SK-N-DZ (cell line): ENCODE data around the gene OSM.
"Not testable (repeated sequence)": the region's sequence is repeated elsewhere in the genome, so short reads cannot be mapped to it uniquely, and the experiment has no call there.

Experiments
- DNase-seq: peaks from one replicate; pipeline ENCODE4 v3.0.0-alpha.2; 2015; ENCODE audit warnings: low spot score

Gene OSM

DNA sequence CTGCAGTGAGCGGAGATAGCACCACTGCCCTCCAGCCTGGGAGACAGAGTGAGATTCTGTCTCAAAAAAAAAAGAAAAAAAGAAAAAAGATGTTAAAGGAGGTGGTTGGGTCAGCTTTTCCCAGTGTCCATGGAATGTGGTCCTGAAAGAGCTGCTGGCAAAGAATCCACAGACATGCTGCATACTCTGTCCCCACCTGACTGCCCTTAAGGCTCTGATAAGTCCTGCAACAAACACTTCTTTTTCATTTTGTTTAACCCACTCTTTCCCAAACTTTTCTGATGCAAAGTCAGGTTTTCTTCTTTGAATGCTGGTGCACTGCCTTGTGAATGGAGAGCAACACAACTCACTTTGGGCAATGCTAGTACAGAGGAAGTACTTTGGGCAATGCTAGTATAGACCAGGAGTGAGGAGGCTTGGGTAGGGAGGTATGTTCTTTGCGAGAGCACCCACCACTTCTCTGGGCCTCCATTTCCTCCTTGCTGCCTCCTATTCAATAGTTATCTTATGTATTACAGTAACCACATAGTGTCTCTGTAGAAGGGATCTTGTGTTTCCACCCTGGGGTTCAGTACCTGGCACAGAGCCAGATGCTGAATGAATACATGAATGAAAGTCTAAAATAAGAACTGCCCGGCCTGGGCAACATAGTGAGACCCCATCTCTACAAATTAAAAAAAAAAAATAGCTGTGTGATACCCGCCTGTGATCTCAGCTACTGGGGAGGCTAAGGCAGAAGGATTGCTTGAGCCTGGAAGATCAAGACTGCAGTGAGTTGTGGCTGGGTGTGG, 39.0 kb downstream of the OSM start:
- DNase-seq: no peak

DNA sequence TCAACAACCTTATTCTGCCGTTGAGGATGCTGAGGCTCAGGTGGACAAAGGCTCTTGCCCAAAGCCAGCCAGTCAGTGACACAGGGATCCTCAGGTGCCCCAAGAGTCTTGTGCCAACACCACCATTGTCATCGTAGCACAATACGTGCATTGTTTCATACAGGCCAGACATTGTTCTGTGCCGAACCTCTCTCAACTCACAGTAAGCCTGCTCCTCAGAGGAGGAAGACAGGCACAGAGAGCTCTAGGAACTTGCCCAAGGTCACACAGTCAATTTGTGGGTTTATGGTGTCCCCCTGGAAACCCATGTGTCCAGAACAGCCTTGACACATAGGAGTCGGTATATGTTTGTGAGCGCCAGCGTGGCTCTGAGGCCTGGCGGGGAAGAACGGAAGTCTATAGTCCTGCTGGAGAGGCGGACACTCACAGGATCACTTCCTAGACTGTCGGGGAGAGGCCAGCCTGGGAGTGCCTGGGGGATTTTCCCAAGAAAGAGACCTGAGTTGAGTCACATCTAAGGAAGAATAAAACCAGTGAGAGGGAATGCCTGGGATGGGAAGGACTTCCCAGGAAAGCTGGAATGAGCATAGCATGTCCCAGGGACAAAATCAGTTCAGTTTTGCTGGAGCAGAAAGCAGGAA, 40.3 kb downstream of the OSM start:
- DNase-seq: no peak

GRCh38 chr22:30225220-30225927, 41.3 kb downstream of the OSM start:
- DNase-seq: no peak

DNA sequence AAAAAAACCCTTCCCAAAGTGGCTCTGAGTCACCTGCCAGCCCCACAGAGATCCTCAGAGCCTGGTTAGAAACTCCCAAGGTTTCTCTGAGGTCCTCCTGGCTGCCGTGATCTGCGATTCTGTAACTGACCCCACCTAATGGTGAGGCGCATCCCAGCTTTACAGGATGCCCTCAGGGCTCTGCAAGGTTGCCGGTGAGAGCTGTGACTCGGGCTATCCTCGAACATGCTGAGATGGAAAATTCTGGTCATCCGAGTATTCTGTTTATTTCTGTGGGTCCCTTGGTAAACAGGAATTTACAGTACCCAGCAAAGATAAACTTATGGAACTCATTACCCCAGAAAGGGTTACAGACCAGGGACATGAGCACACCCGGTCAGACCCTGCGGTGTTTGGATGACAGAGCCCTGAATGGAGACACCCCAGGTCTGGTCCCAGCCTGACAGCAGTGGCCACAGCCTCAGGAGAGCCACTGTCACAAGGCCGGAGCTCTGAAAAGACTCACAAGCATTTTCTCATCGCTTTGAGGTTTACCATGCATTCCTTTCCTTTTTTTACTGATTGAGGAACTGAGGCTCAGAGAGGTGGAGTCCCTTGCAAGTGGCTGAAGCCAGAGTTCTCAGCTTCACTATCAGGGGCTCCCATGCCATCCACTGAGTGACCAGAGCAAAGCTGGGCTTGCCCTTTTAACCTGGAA, 42.3 kb downstream of the OSM start:
- DNase-seq: no peak

GRCh38 chr22:30223303-30223702, 43.3 kb downstream of the OSM start:
- DNase-seq: no peak

DNA sequence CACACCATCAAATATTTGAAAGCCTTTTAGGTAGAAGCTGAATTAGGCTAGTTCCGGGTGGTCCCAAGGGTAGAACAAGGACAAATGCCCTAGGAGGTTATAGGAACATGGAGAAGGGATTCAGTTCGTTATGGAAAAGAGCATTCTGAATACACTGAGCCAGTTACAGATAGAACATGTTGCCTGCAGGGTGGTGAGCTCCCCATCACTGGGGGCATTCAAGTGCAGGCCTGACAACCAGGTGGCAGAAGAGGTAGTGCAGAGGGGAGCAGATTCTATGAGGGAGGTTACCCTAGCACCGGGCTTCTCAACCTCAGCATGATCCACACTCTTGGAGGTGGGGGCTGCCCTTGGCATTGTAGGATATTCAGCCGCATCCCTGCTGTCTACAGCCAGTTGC, 44.3 kb downstream of the OSM start:
- DNase-seq: no peak

DNA sequence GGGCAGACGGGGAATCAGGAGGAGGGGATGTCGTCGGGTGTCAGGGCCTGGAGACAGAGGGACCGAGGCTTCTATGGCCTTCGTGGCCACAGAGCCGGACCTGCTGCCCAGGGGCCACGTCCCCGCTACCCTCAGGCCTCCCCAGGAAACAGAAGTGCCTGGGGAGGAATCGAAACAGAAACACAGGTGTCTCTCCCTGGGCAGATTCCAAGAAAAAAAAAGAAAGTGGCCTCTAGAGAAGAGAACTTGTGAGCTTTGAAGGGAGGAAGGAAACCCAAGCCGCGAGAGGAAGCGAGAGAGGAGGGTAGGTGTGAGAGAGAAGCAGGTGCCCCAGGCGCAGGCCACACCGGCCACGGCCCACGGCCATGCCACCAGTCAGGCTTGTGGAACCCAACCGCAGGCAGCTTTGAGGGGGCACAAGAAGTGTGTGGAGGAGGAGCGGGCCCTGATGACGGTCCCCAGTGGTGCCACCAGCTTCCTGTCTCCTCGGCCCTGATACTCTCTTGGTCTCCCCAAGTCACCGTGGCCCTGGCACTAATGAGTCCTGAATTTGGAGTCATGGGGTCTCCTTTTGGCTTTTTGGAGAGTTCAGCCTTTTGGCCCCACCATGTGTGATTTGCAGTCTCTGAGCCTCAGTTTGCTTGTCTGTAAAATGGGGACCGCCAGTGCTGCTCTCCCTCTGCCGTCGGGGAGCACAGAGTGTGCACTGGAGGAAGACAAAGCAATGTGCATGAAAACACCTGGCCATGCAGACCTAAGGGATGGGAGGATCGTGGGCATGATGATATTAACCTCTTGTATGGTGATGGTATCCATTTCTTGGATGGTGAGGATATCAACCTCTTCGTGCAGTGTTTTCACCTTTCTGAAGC, 45.3 kb downstream of the OSM start:
- DNase-seq: no peak

DNA sequence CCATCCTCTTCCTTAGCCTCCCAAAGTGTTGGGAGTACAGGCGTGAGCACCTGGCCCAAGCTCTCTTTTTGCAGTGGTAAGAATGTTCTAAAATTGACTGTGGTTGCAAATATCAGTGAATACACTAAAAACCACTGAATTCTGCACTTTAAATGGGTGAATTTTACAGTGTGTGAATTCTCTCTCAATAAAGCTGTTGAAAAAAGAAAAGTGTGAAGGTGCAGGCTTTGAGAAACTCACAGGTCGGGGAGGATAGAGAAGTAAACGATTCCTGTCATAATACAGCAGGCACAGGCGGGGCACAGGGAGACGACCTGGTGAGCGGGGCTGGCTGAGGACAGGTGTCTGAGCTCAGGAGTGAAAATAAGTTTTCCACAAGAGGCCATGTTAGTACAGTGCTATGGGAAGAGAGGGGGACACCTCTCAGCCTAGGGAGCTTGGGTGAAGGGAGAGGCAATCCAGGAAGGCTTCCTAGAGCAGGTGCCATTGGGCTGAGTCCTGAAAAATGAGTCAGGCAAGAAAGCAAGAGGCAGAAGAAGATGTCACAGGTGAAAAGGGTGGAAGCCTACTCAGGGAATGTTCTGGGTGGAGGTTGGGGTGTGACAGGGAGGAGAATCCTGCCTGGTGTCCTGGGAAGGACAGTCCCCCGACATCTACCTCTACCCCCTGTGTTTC, 46.2 kb downstream of the OSM start:
- DNase-seq: no peak

- no peak for DNase-seq
These were observed 46.9 kb downstream of the OSM start for GRCh38 chr22:30219668-30220278.

GRCh38 chr22:30219049-30219654, 47.5 kb downstream of the OSM start:
- no peak for DNase-seq

DNA sequence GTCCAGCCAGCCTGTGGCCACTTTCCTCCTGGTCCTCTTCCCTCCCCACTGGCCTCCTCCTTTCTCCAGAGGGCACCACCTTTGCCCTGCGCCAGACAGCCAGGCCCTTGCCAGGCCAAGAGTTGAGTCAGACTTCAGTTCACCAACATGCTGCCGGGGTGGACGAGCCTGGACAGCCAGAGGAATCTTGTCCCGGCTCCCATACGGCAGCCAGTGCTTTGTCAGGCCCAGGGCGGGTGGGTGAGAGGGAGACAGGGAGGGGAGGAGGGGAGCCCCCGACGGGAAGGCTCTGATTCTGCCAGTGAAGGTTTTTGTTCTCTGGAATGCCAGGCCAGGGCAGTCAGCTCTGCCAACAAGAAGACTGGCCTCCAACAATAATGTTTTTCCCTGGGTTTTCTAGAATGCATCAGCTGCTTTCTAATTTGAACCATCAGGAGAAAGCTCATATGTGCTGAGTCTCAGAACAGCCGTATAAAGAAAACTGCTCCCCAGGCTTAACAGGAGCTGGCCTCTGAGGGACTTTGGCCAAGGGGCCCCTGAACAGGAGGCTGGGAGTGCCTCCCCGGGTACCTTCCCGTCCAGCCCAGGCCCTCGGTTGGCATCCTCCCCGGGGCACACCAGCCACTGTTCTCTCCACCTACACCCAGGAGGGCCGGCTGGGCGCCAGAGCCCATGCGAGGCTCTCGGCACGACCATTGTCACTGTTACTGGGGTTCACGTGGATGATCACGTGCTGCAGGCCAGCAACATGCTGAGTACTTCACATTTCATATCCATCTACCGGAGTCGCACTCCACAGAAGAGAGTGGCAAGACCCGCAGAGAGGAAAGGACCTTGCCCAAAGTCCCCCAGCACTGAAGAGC, 48.7 kb downstream of the OSM start:
- no peak for DNase-seq

DNA sequence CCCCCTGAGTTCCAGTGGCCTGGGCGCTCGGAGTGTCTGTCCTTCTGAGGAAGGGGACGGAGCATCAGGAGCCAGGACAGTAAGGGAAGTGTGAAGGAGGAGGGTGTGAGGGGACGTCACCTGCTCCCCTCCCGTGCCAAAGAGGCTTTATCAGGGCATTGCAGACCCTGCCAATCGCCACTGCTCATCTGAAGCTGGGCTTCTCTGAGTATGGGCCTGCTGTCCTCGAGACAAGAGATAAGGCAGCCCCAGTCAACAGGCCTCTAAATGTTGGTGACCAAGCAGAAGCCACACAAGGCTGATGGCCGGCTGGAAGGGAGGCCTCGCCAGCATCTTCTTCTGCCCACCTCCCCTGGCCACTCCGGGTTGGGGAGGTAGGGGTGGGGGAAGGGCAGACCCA, 49.9 kb downstream of the OSM start:
- DNase-seq: no peak

DNA sequence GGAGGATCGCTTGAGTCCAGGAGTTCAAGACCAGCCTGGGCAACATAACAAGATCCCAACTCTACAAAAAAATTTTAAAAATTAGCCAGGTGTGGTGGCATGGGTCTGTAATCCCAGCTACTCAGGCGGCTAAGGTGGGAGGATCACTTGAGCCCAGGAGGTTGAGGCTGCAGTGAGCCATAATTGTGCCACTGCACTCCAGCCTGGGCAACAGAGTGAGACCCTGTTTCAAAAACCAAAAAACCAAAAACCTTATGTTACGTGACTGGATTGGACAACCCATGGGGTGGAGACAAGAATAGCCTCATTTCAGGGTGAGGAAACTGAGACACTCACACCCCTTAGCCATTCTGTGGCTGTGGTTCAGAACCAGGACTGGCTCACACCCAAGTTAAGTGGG, 50.4 kb downstream of the OSM start:
- not testable (repeated sequence) for DNase-seq

DNA sequence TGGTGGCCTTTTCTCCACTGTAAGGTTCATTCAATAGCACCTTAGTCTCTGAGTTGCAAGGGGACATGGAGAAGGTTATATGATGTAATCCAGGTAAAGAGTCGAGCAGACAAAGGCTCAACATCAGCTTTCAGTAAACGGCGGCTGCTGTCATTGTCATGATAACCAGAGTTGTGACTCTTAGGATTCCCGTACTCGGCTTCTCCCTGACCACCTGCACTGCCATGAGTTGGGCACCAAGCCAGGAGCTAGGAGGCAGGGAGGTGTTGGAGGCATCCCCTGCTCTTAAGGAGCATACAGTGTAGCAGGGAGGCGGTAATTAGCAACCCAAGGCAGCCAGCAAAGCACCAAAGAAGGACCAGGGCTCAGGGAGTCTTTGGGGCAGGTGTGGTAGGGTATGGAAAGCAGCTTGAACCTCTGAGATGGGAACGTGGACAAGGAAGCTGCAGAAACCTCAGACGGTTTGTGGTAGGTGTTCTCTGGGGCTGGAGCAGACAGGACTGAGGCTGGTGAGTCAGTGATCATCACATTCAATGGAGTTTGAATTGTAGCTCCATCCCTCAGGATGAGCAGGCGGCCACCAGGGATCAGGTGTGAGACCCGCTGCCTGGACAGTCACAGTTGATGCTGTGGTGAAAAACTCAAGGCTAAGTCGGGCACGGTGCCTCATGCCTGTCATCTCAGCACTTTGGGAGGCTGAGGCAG, 51.8 kb downstream of the OSM start:
- DNase-seq: no peak

DNA sequence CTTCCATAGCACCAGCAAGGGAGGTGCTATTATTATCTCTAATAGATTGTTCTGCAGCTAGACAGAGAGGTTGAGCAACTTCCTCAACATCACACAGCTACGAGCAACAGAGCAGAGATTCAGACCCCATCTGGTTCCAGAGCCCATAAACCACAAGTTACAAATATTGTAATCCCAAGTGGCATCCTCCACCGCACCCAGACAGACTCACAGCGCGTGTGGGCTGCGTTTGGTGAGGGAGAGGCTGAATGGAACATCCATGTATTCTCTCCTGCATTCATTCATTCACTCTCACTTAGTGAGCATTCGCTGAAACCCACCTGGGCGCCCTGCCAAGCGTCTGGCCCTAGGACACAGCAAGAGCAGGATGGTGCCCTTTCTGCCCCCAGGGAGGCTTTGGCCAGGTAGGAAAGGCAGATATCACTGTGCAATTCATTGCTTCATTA, 53.6 kb downstream of the OSM start:
- no peak for DNase-seq
